Nephron (organoid): ENCODE results near the gene CCDC85C.
A peak's percentile ranks its signal among the peaks of the same experiment; 100 is the strongest.

Experiments
- H3K27ac Mint-ChIP-seq, 3 experiments: 2 replicates each; pipeline ENCODE4 v1.8.0; 2020; ENCODE audit warnings: mixed read lengths in 3 of 3, mild to moderate bottlenecking in 2 of 3, moderate library complexity in 1 of 3
- H3K27me3 Mint-ChIP-seq: 2 replicates; pipeline ENCODE4 v1.8.0; 2021; ENCODE audit warnings: low read depth, mild to moderate bottlenecking, moderate library complexity, mixed read lengths
- H3K36me3 Mint-ChIP-seq: 2 replicates; pipeline ENCODE4 v1.8.0; 2020; ENCODE audit warnings: low read depth, mixed read lengths
- H3K4me1 Mint-ChIP-seq: 2 replicates; pipeline ENCODE4 v1.8.0; 2020; ENCODE audit warnings: mixed read lengths
- H3K4me3 Mint-ChIP-seq, 3 experiments: 2 replicates each; pipeline ENCODE4 v1.8.0; 2020; ENCODE audit warnings: mild to moderate bottlenecking in 3 of 3, mixed read lengths in 3 of 3, moderate library complexity in 2 of 3
- H3K9me3 Mint-ChIP-seq: 2 replicates; pipeline ENCODE4 v1.8.0; 2020; ENCODE audit warnings: mixed read lengths
- CTCF ChIP-seq, 3 experiments: fragments of 200-600 bp; sonication (generic); IDR thresholded peaks; one replicate each; pipeline ENCODE4 v1.5.0; 2021; ENCODE audit warnings: antibody characterized with exemption in 3 of 3; ENCODE audit not compliant: unreplicated experiment in 3 of 3

Gene CCDC85C

DNA sequence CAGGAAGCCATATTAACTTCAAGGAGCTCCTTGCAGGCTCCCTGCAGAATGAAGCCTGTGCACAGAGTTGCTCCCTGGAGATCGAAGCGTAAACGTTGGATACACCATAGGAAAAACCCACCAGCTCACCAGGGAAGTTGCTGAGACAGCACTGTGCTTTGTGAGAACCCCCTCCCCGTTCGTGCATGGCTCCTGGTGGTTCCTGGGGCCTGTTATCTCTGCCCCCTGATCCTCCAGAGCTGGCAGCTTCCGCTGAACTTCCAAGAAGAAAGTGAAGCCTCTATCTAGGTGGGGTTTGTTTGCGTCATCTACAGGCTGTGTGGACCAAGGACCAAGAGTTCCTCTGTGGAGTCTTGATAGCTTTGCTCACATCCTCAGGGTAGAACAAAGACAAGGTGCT, 2.4 kb upstream of the CCDC85C start:
- TF ChIP-seq CTCF (IDR thresholded peaks at IDR 0.05; ENCODE audit: unreplicated experiment in 3 of 3), result no peak
- Mint-ChIP-seq H3K27ac (no peak overlapping the region), H3K4me3 (peak overlapping the region; percentile 61 to 66 (median 61)), H3K4me1 (peaks cover 25% of the 10 kb centered on the region), H3K36me3 (no peaks in the 10 kb centered on the region), H3K9me3 (no peaks in the 10 kb centered on the region), H3K27me3 (peaks cover 14% of the 10 kb centered on the region)

DNA sequence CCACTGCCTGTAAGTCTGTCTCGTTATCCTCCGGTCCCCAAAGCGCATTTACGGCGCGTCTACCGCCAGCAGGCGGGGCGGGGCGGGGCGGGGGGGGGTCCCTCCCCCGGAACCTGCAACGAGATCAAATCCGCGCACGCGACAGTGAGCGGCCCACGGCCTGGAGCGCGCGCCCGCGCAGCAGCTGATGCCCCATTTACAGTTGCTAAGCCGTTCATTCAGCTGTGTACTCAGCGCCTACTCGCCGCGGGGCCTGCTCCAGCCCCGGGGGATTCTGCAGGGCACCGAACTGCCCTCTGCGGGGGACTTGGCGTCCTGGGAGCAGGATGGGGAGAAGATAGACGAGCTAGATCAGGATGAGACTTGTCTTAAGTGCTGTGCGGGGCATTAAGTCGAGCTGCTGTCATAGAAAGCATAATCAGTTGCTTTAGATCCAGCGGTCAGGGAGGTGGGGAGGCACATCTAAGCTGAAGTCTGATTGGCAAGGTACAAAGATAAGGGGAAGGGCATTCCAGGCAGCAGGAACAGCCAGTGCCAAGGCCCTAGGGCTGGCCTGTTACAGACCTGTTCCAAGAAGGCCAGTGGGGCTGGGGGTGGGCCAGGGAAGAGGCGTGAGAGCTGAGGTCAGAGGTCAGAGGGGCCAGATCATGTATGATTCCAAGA, 1.4 kb upstream of the CCDC85C start:
- Mint-ChIP-seq H3K27me3 (peaks cover 17% of the 10 kb centered on the region), H3K4me3 (peak overlapping the region; percentile 82 to 91 (median 85)), H3K36me3 (no peaks in the 10 kb centered on the region), H3K4me1 (peaks cover 34% of the 10 kb centered on the region), H3K9me3 (no peaks in the 10 kb centered on the region), H3K27ac (peak overlapping the region; percentile 1 to 93 (median 30))
- no peak for TF ChIP-seq CTCF (IDR thresholded peaks at IDR 0.05; ENCODE audit: unreplicated experiment in 3 of 3)

- H3K36me3 Mint-ChIP-seq, result no peaks in the 10 kb centered on the region
- H3K4me1 Mint-ChIP-seq, result peaks cover 37% of the 10 kb centered on the region
- H3K27me3 Mint-ChIP-seq, result peaks cover 17% of the 10 kb centered on the region
- H3K27ac Mint-ChIP-seq, result peak overlapping the region; percentile 73 to 93 (median 90)
- no peaks in the 10 kb centered on the region for H3K9me3 Mint-ChIP-seq
- peak overlapping the region; percentile 82 to 91 (median 85) for H3K4me3 Mint-ChIP-seq
- TF ChIP-seq CTCF (IDR thresholded peaks at IDR 0.05; ENCODE audit: unreplicated experiment in 3 of 3), result no peak
These were observed 825 bp upstream of the CCDC85C start for GRCh38 chr14:99604766-99605298.

DNA sequence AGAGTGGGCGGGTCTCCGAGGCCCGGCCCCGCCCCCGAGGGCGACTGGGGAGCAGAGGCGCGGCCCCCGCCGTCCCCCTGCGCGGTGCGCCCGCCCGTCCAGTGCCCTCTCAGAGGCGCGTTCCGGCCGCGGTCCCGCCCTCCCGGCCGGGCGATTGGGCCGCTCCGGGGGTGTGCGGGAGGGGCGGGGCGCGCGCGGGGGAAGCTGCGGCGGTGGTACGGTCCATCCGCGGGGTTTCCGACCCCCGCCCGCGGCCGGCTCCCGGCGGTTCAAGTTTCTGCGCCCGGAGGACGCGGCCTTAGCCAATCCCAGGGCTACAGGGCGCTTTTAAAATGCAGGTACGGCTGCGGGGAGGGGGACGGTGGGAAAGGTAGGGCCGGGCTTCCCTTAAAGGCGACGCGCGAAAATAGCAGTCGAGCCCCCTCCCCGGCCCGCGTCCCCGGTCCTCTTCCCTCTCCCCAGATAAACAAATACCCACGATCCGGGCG, 315 bp upstream of the CCDC85C start:
- peaks cover 17% of the 10 kb centered on the region for H3K27me3 Mint-ChIP-seq
- peak overlapping the region; percentile 82 to 91 (median 85) for H3K4me3 Mint-ChIP-seq
- peaks cover 36% of the 10 kb centered on the region for H3K4me1 Mint-ChIP-seq
- no peak for TF ChIP-seq CTCF (IDR thresholded peaks at IDR 0.05; ENCODE audit: unreplicated experiment in 3 of 3)
- no peaks in the 10 kb centered on the region for H3K9me3 Mint-ChIP-seq
- H3K36me3 Mint-ChIP-seq, result no peaks in the 10 kb centered on the region
- peak overlapping the region; percentile 73 to 93 (median 90) for H3K27ac Mint-ChIP-seq

DNA sequence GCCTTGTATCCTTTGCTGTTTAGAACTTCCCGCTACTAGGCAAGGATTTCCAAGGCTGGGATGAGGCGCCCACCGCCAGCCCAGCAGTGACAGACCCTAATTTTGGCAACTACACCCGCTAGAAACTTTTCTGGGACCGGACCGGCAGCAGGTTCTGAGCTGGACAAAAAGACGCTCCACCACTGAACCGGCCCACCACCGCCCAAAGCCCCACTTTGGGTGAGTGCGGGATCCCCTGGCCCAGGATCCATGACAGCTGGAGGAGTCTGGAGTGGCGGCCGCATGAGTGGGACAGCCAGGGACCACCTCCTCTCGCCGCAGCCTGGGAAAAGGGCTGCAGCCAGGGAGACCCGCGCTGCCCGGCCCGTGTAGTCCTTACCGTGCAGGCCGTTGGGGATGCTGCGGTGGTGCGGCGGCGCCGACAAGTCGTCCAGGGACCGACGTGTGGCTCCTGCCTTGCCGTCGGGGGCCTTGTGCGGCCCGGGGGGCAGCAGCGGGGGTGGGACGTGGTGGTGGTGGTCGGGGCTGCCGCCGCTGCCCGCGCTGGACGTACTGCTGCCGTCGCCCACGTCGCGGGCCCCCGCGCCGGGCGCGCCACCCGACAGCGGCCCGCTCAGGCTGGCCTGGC, 1.1 kb downstream of the CCDC85C start:
- H3K9me3 Mint-ChIP-seq, result no peaks in the 10 kb centered on the region
- H3K36me3 Mint-ChIP-seq, result no peaks in the 10 kb centered on the region
- H3K4me3 Mint-ChIP-seq, result peak overlapping the region; percentile 88 to 89 (median 88)
- H3K4me1 Mint-ChIP-seq, result peaks cover 46% of the 10 kb centered on the region
- no peak for TF ChIP-seq CTCF (IDR thresholded peaks at IDR 0.05; ENCODE audit: unreplicated experiment in 3 of 3)
- peaks cover 15% of the 10 kb centered on the region for H3K27me3 Mint-ChIP-seq
- H3K27ac Mint-ChIP-seq, result peak overlapping the region; percentile 70 to 80 (median 79)
